Endothelial cell of umbilical vein (primary cell): ENCODE data around the gene HOXD10.

Experiments
- CTCF ChIP-seq, 2 donors: IDR thresholded peaks; 1 replicate in 1 of 2; 2 replicates in 1 of 2; pipeline ENCODE4 v1.5.1; 2011; ENCODE audit warnings: low read length in 2 of 2, mild to moderate bottlenecking in 2 of 2, moderate library complexity in 2 of 2, control low read depth in 1 of 2, inconsistent platforms in 1 of 2, low read depth in 1 of 2; ENCODE audit not compliant: insufficient read depth in 1 of 2; ENCODE audit errors: extremely low read depth in 1 of 2
- EZH2 ChIP-seq: IDR thresholded peaks from 2 replicates; pipeline ENCODE4 v1.6.1; 2012; ENCODE audit warnings: borderline replicate concordance, low read depth, mild to moderate bottlenecking, moderate library complexity, low read length, inconsistent platforms; ENCODE audit not compliant: severe bottlenecking
- FOS ChIP-seq: IDR thresholded peaks from 2 replicates; pipeline ENCODE4 v1.6.1; 2011; ENCODE audit warnings: mild to moderate bottlenecking, low read length, moderate library complexity, borderline replicate concordance; ENCODE audit not compliant: insufficient read depth
- JUN ChIP-seq: IDR thresholded peaks from 2 replicates; pipeline ENCODE4 v1.6.1; 2011; ENCODE audit warnings: borderline replicate concordance, low read depth; ENCODE audit not compliant: insufficient read length, insufficient read depth
- MAX ChIP-seq: IDR thresholded peaks from 2 replicates; pipeline ENCODE4 v1.6.1; 2011; ENCODE audit not compliant: insufficient read depth, insufficient read length
- MYC ChIP-seq: IDR thresholded peaks from one replicate; pipeline ENCODE4 v1.6.1; 2011; ENCODE audit warnings: mild to moderate bottlenecking, low read depth, low read length
- POLR2A ChIP-seq: IDR thresholded peaks from 2 replicates; pipeline ENCODE4 v1.6.1; 2012; ENCODE audit warnings: low read depth, mild to moderate bottlenecking, control low read depth, low read length
- POLR2AphosphoS5 ChIP-seq: IDR thresholded peaks from 2 replicates; pipeline ENCODE4 v1.6.1; 2012; ENCODE audit warnings: low read depth, mild to moderate bottlenecking, control low read depth, low read length, moderate library complexity; ENCODE audit not compliant: insufficient read depth

- TF ChIP-seq MYC (no peak), CTCF (IDR thresholded peaks at IDR 0.05; ENCODE audit: extremely low read depth in 1 of 2, insufficient read depth in 1 of 2, low read depth in 1 of 2, low read length in 2 of 2) (no peak), POLR2A (no peak), POLR2AphosphoS5 (no peak), MAX (no peak), EZH2 (peak; percentile 98), JUN (no peak), FOS (no peak)
Observed at GRCh38 chr2:176081837-176082524, 34.6 kb upstream of the HOXD10 start.
